H1 (cell line): ENCODE measurements around the gene AMER2. TPM values are rescaled to one million over a fixed set of nuclear protein-coding genes. Genes with fewer than 3 reads are reported as not detected.

Source experiments
- EP300 ChIP-seq, 2 experiments: IDR thresholded peaks; 1 replicate in 1 of 2; 2 replicates in 1 of 2; pipeline ENCODE4 v1.6.1; 2011 to 2012; ENCODE audit warnings: low read depth in 2 of 2, low read length in 2 of 2, mild to moderate bottlenecking in 2 of 2, borderline replicate concordance in 1 of 2, inconsistent platforms in 1 of 2, moderate library complexity in 1 of 2
- polyA plus RNA-seq, 7 experiments: library from polyadenylated mRNA; depleted of rRNA in 3 of 7; stranded (reverse) in 5 of 7; unstranded in 2 of 7; fragments of >200 nt in 5 of 7; fragments of 200-250 nt in 2 of 7; gene quantifications; 1 replicate in 5 of 7; 2 replicates in 1 of 7; 4 replicates in 1 of 7; pipeline versions ENCODE4 v1.2.1 to v1.2.3, GENCODE V29; 2011 to 2013; ENCODE audit warnings: missing spikeins in 2 of 7, mixed read lengths in 2 of 7
- total RNA-seq: library from RNA; stranded (reverse); fragmentation: NEBNext Ultra II Directional; extraction: Animal tissue kit (Norgen Biotek cat#: 25700); gene quantifications from 2 replicates; pipeline ENCODE4 v1.2.1, GENCODE V29; 2021
- TF ChIP-seq, protein P1 (sequence below): fragments of 300-600 bp; sonication (generic); IDR thresholded peaks from 2 replicates; pipeline ENCODE4 v1.7.1; 2012; ENCODE audit warnings: low read length, moderate library complexity, mild to moderate bottlenecking, inconsistent platforms; ENCODE audit not compliant: insufficient replicate concordance

Gene AMER2
- total and polyA plus RNA-seq, 2 of the 8 experiments (the other 6 are each of a cell fraction or from before 2014, with no cell fraction given) = 0.14 to 0.50 TPM

DNA sequence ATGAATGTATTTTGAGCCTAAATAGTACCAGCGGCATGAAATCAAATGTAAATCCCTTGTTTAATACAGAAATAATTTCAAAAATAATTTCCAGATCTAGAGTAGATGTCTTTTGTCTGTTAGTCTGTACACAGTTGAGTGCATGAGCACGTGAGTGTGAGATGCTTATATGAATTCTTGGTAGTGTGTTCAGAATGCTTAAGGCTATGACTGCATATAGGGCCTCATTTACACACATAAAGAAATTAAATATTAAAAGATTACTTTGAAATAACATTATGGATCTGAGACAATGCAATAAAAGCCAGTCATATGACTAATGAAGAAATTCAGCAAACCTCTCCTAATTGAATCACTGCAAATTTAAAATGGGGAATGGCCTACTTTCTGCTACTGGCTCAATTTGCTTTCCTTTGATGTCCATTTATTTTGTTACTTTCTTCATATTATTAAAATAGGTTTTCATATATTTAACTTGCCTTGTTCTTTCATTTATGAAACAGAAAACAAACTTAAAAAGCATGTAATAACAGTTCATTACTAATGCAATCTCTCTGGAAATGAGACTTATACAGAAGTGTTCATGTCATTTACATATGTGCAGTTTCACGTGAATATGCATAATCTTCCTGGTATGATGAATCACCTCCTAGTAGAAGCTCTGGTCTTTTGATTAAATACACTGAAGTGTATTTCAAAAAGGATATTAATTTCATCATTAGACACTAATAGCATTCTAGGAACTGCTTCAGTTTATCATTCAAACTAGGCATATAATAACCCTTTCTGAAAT is 4.5 kb downstream of the AMER2 start (continued):
- TF ChIP-seq, protein P1, sequence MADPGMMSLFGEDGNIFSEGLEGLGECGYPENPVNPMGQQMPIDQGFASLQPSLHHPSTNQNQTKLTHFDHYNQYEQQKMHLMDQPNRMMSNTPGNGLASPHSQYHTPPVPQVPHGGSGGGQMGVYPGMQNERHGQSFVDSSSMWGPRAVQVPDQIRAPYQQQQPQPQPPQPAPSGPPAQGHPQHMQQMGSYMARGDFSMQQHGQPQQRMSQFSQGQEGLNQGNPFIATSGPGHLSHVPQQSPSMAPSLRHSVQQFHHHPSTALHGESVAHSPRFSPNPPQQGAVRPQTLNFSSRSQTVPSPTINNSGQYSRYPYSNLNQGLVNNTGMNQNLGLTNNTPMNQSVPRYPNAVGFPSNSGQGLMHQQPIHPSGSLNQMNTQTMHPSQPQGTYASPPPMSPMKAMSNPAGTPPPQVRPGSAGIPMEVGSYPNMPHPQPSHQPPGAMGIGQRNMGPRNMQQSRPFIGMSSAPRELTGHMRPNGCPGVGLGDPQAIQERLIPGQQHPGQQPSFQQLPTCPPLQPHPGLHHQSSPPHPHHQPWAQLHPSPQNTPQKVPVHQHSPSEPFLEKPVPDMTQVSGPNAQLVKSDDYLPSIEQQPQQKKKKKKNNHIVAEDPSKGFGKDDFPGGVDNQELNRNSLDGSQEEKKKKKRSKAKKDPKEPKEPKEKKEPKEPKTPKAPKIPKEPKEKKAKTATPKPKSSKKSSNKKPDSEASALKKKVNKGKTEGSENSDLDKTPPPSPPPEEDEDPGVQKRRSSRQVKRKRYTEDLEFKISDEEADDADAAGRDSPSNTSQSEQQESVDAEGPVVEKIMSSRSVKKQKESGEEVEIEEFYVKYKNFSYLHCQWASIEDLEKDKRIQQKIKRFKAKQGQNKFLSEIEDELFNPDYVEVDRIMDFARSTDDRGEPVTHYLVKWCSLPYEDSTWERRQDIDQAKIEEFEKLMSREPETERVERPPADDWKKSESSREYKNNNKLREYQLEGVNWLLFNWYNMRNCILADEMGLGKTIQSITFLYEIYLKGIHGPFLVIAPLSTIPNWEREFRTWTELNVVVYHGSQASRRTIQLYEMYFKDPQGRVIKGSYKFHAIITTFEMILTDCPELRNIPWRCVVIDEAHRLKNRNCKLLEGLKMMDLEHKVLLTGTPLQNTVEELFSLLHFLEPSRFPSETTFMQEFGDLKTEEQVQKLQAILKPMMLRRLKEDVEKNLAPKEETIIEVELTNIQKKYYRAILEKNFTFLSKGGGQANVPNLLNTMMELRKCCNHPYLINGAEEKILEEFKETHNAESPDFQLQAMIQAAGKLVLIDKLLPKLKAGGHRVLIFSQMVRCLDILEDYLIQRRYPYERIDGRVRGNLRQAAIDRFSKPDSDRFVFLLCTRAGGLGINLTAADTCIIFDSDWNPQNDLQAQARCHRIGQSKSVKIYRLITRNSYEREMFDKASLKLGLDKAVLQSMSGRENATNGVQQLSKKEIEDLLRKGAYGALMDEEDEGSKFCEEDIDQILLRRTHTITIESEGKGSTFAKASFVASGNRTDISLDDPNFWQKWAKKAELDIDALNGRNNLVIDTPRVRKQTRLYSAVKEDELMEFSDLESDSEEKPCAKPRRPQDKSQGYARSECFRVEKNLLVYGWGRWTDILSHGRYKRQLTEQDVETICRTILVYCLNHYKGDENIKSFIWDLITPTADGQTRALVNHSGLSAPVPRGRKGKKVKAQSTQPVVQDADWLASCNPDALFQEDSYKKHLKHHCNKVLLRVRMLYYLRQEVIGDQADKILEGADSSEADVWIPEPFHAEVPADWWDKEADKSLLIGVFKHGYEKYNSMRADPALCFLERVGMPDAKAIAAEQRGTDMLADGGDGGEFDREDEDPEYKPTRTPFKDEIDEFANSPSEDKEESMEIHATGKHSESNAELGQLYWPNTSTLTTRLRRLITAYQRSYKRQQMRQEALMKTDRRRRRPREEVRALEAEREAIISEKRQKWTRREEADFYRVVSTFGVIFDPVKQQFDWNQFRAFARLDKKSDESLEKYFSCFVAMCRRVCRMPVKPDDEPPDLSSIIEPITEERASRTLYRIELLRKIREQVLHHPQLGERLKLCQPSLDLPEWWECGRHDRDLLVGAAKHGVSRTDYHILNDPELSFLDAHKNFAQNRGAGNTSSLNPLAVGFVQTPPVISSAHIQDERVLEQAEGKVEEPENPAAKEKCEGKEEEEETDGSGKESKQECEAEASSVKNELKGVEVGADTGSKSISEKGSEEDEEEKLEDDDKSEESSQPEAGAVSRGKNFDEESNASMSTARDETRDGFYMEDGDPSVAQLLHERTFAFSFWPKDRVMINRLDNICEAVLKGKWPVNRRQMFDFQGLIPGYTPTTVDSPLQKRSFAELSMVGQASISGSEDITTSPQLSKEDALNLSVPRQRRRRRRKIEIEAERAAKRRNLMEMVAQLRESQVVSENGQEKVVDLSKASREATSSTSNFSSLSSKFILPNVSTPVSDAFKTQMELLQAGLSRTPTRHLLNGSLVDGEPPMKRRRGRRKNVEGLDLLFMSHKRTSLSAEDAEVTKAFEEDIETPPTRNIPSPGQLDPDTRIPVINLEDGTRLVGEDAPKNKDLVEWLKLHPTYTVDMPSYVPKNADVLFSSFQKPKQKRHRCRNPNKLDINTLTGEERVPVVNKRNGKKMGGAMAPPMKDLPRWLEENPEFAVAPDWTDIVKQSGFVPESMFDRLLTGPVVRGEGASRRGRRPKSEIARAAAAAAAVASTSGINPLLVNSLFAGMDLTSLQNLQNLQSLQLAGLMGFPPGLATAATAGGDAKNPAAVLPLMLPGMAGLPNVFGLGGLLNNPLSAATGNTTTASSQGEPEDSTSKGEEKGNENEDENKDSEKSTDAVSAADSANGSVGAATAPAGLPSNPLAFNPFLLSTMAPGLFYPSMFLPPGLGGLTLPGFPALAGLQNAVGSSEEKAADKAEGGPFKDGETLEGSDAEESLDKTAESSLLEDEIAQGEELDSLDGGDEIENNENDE = no peak
- TF ChIP-seq EP300 (IDR thresholded peaks at IDR 0.05; ENCODE audit: borderline replicate concordance in 1 of 2, low read depth in 2 of 2, low read length in 2 of 2) = no peak
